Measurements from ENCODE around the gene VMAC. TPM values are rescaled to one million over a fixed set of nuclear protein-coding genes. Genes with fewer than 3 reads are reported as not detected.

The VMAC gene
- total and polyA plus RNA-seq, 2 of the 13 experiments (the other 11 are each of a cell fraction or from before 2014, with no cell fraction given): 2.4 TPM

DNA sequence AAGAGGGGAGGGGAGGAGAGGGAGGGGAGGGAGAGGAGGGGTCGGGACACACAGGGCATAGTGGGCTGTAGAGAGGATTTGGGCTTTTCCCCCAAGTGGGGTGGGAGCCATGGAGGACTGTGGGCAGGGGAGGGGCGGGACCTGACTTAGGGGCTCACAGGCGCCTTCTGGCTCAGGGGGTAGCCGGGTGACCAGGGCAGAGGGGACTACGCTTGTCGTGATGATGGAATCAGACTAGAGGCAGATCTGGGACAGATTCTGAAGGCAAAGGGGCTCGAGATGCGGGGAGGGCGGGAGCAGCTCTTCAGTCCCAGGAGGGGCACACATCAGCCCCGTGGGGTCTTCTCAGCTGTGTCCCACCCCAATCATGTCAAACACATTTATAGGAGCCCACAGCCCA lies 14.6 kb upstream of the VMAC start:
- FAIRE-seq: no peak
- POLR2A ChIA-PET: interaction anchor here (0.8 to 3.3 kb wide), 4 partner anchors 14 to 62 kb away, joined by 3 to 22 read pairs (median 5); partner anchors contain the start of gene NDUFA11
- TF ChIP-seq, protein P1, sequence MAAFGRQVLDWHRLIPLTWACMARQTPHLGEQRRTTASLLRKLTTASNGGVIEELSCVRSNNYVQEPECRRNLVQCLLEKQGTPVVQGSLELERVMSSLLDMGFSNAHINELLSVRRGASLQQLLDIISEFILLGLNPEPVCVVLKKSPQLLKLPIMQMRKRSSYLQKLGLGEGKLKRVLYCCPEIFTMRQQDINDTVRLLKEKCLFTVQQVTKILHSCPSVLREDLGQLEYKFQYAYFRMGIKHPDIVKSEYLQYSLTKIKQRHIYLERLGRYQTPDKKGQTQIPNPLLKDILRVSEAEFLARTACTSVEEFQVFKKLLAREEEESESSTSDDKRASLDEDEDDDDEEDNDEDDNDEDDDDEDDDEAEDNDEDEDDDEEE (CRISPR knock-in tag; IDR thresholded peaks at IDR 0.05): no peak
- TF ChIP-seq AGO1 (IDR thresholded peaks at IDR 0.05; ENCODE audit: low read depth, low read length, poor library complexity, severe bottlenecking): peak; percentile 31

DNA sequence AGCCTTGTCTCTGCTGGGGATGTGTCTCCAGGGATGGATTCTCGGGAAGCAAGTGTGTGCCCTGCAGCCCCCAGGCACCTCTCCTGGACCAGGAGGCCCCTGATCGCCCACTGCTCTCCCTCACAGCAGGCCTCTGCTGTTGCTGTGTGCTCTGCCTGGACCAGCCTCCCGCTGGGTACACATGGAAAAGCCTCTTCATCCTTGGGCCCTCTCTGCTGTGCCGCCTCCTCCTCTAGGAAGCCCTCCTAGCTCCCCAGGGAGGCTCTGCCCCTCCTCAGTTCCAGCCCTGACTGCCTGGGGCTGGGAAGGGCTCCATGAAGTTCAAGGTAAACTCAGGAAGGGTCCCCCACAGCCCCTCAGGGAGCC lies 13.1 kb upstream of the VMAC start:
- POLR2A ChIA-PET: interaction anchor here (1.1 to 3.3 kb wide), 6 partner anchors 11 to 88 kb away, joined by 3 to 22 read pairs (median 8); partner anchors contain the start of gene NDUFA11
- Histone ChIP-seq H3K9ac (ENCODE audit: insufficient read depth, low read depth, low read length) (0 out of 2 replicates have a peak overlapping the region, but pooled peaks have one; percentile 17), H2AFZ (ENCODE audit: low read length) (no peak overlapping the region), H4K20me1 (ENCODE audit: insufficient read depth, low read length) (no peaks in the 10 kb centered on the region), H3K36me3 (replicated peaks in 1 of 2; ENCODE audit: control insufficient read depth in 1 of 2, insufficient read depth in 2 of 2, low read length in 2 of 2) (peaks cover 6 to 19% of the 10 kb centered on the region in 2 experiments; a peak in 4 of 5 replicates), H3K27ac (ENCODE audit: extremely low read length, insufficient read depth, low read length) (no peak overlapping the region), H3K4me1 (ENCODE audit: insufficient read depth, low read length) (peaks cover 50% of the 10 kb centered on the region), H3K9me3 (ENCODE audit: low read length) (no peaks in the 10 kb centered on the region), H3K4me2 (ENCODE audit: low read depth, low read length) (peak overlapping the region; percentile 40; the same call in 1 of the 2 replicates), H3K79me2 (ENCODE audit: insufficient read depth, low read length) (no peaks in the 10 kb centered on the region), H3K27me3 (ENCODE audit: control insufficient read depth in 1 of 2, insufficient read depth in 2 of 2, low read length in 2 of 2) (no peaks in the 10 kb centered on the region), H3K4me3 (replicated peaks in 1 of 3; ENCODE audit: insufficient read depth in 1 of 3, low read depth in 2 of 3, low read length in 3 of 3) (0 out of 6 replicates have a peak overlapping the region, but pooled peaks of 1 of the 3 experiments have one; percentile 14)
- no CpG with 5 or more reads among the region's 4 CpGs for WGBS (ENCODE audit: low lambda C conversion rate)
- ATAC-seq (peak; percentile 17), DNase-seq (ENCODE audit: low spot score) (no peak), FAIRE-seq (no peak)
- no TSS peak for BruUV-seq (replicated peaks)
- in situ Hi-C loops (cut with HindIII; ENCODE audit: extremely low pct_ligation_motif_present, low pct_unique_long_range_greater_than_20kb): loop anchor here (5.0 kb wide), 2 partner anchors 54 to 84 kb away; partner anchors contain the start of genes FUT6 and NRTN
- CTCF ChIA-PET (ENCODE audit: low intra/inter-chr PET ratio, low total read pairs): interaction anchor here (1.7 to 3.9 kb wide), 2 partner anchors 87 to 97 kb away, joined by 4 to 71 read pairs; partner anchors contain the start of gene NRTN
- intact Hi-C loops (cut with micrococcal nuclease; ENCODE audit: unreplicated experiment): loop anchor here (2.0 kb wide), 1 partner anchor 21 kb away; the partner anchor contains the start of gene FUT5
- TF ChIP-seq SUZ12 (IDR thresholded peaks at IDR 0.05; ENCODE audit: low read depth, low read length): no peak
- TF ChIP-seq YEATS4 (CRISPR knock-in tag; IDR thresholded peaks at IDR 0.05; ENCODE audit: borderline replicate concordance): 0 out of 2 replicates have a peak, but pooled peaks have one; percentile 0
- TF ChIP-seq, protein P2, sequence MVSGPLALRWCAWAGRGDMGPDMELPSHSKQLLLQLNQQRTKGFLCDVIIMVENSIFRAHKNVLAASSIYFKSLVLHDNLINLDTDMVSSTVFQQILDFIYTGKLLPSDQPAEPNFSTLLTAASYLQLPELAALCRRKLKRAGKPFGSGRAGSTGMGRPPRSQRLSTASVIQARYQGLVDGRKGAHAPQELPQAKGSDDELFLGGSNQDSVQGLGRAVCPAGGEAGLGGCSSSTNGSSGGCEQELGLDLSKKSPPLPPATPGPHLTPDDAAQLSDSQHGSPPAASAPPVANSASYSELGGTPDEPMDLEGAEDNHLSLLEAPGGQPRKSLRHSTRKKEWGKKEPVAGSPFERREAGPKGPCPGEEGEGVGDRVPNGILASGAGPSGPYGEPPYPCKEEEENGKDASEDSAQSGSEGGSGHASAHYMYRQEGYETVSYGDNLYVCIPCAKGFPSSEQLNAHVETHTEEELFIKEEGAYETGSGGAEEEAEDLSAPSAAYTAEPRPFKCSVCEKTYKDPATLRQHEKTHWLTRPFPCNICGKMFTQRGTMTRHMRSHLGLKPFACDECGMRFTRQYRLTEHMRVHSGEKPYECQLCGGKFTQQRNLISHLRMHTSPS (CRISPR knock-in tag; IDR thresholded peaks at IDR 0.05; ENCODE audit: low read depth): no peak
- no peak for TF ChIP-seq MAZ (IDR thresholded peaks at IDR 0.05; ENCODE audit: borderline replicate concordance, low read depth, low read length)
- peak; percentile 12; the same call in 1 of the 2 replicates for TF ChIP-seq MAZ (CRISPR knock-in tag; IDR thresholded peaks at IDR 0.05; ENCODE audit: low read depth)
- TF ChIP-seq RXRA (CRISPR knock-in tag; IDR thresholded peaks at IDR 0.05): 0 out of 2 replicates have a peak, but pooled peaks have one; percentile 24
- TF ChIP-seq PHF21A (CRISPR knock-in tag; IDR thresholded peaks at IDR 0.05): 0 out of 2 replicates have a peak, but pooled peaks have one; percentile 33
- TF ChIP-seq FOXA1 (IDR thresholded peaks at IDR 0.05): no peak
- peak; percentile 39; the same call in 1 of the 2 replicates for TF ChIP-seq FOXA1 (CRISPR knock-in tag; IDR thresholded peaks at IDR 0.05)
- TF ChIP-seq POLR2G (IDR thresholded peaks at IDR 0.05; ENCODE audit: low read depth, low read length): no peak
- TF ChIP-seq, protein P3, sequence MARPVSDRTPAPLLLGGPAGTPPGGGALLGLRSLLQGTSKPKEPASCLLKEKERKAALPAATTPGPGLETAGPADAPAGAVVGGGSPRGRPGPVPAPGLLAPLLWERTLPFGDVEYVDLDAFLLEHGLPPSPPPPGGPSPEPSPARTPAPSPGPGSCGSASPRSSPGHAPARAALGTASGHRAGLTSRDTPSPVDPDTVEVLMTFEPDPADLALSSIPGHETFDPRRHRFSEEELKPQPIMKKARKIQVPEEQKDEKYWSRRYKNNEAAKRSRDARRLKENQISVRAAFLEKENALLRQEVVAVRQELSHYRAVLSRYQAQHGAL (CRISPR knock-in tag; IDR thresholded peaks at IDR 0.05; ENCODE audit: not compliant biosample characterization): no peak
- TF ChIP-seq JUND (CRISPR knock-in tag; IDR thresholded peaks at IDR 0.05): no peak

More for the DNA sequence above, 14.6 kb upstream of the VMAC start:
- BruUV-seq (replicated peaks): no TSS peak
- CTCF ChIA-PET (ENCODE audit: low intra/inter-chr PET ratio, low total read pairs): interaction anchor here (3.9 kb wide), 1 partner anchor 85 kb away, joined by 71 read pairs; the partner anchor contains the start of gene NRTN
- Histone ChIP-seq H3K79me2 (ENCODE audit: insufficient read depth, low read length) (no peaks in the 10 kb centered on the region), H3K36me3 (replicated peaks in 1 of 2; ENCODE audit: control insufficient read depth in 1 of 2, insufficient read depth in 2 of 2, low read length in 2 of 2) (peaks cover 0 to 6% of the 10 kb centered on the region in 2 experiments; a peak in 1 of 5 replicates), H4K20me1 (ENCODE audit: insufficient read depth, low read length) (no peaks in the 10 kb centered on the region), H3K4me3 (replicated peaks in 1 of 3; ENCODE audit: insufficient read depth in 1 of 3, low read depth in 2 of 3, low read length in 3 of 3) (no peak overlapping the region), H3K9ac (ENCODE audit: insufficient read depth, low read depth, low read length) (no peak overlapping the region), H3K9me3 (ENCODE audit: low read length) (no peaks in the 10 kb centered on the region), H3K27me3 (ENCODE audit: control insufficient read depth in 1 of 2, insufficient read depth in 2 of 2, low read length in 2 of 2) (no peaks in the 10 kb centered on the region), H2AFZ (ENCODE audit: low read length) (no peak overlapping the region), H3K4me1 (ENCODE audit: insufficient read depth, low read length) (peaks cover 56% of the 10 kb centered on the region), H3K27ac (ENCODE audit: extremely low read length, insufficient read depth, low read length) (no peak overlapping the region), H3K4me2 (ENCODE audit: low read depth, low read length) (no peak overlapping the region)
- ATAC-seq (no peak; the same call in 2 of the 3 replicates), DNase-seq (ENCODE audit: low spot score) (no peak)
- in situ Hi-C loops (cut with HindIII; ENCODE audit: extremely low pct_ligation_motif_present, low pct_unique_long_range_greater_than_20kb) (loop anchor here (5.0 kb wide), 2 partner anchors 53 to 83 kb away; partner anchors contain the start of genes FUT6 and NRTN), intact Hi-C loops (cut with micrococcal nuclease; ENCODE audit: unreplicated experiment) (loop anchor here (2.0 kb wide), 1 partner anchor 19 kb away; the partner anchor contains the start of gene FUT5)
- 77% methylated on average over 7 of the region's 10 CpGs for WGBS (ENCODE audit: low lambda C conversion rate)
